Activated naive CD8-positive, alpha-beta T cell treated with anti-CD3 and anti-CD28 coated beads, Interleukin-2, amount 50 U/mL, for 16 hours (primary cell): ENCODE data around the gene PTPRD.
"Not testable (repeated sequence)": the region's sequence is repeated elsewhere in the genome, so short reads cannot be mapped to it uniquely, and the experiment has no call there.

ENCODE experiments used
- DNase-seq: peaks from one replicate; pipeline ENCODE4 v3.0.0-alpha.2; 2020; ENCODE audit warnings: low read depth, low spot score

Gene PTPRD

DNA sequence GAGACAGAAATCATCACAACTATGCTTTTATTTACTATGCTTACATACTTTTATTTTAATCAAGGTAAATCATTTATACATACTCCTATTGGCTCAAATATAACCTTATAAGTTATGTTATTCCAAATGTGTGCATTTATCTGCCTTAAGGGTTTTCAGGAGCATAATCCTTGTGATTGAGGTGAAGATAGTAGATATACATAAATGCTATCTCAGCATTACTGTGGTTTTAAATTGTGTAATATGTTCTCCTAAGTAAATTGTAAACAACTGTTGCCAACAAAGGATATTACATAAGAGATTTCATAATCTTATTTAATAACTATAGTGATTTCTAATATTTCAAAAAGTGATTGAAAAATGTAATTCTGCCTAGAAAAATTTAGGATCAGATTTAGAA lies 1438.4 kb downstream of the PTPRD start:
- no peak for DNase-seq

DNA sequence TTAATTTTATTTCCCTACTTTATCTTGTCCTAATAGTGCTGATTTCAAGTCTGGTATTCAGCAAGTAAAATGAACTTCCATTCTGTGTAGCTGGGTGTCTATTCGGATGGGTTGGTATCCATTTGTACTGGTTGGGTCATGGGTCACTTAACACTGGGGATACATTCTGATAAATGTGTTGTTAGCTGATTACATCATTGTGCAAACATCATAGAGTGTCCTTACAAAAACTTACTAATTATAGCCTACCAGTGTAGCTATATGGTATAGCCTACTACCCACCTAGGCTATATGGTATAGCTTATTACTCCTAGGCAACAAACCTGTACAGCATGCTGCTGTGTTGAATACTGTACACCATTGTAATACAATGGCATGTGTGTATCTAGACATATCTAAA lies 1439.5 kb downstream of the PTPRD start:
- no peak for DNase-seq

DNA sequence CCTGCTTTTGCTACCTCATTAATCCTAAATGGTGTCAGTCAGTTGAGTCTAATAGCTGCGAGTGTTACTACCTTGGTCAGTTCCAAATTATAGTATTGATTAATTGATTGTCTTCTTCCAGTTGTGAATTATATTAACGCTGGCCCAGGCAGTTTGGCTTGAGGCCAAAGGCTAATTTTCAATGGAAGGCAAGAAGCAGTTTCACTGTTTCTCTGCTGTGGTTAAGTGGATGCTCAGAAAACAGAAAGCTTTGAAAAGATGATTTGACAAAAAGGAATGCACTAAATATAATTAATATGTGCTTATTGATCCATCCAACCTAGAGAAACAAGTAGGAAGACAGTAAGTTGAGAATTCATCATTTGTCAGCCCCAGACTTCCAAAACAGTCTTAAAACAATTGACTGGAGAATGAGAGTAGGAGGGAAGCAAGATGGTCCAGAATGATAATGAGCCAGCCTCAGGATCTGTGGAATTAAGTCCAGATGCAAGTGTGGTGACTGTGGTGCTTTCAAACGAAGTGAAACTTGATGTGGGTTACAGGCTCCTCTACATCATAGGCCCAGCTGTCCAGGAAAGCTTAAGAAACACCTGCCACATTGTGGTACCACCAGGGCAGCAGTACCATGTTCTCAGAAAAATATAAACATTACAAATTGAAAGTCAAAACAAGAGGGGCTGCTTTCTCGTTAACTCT lies 1442.2 kb downstream of the PTPRD start:
- no peak for DNase-seq

- DNase-seq, result no peak
Observed at GRCh38 chr9:9142001-9142400, 1470.8 kb downstream of the PTPRD start.

DNA sequence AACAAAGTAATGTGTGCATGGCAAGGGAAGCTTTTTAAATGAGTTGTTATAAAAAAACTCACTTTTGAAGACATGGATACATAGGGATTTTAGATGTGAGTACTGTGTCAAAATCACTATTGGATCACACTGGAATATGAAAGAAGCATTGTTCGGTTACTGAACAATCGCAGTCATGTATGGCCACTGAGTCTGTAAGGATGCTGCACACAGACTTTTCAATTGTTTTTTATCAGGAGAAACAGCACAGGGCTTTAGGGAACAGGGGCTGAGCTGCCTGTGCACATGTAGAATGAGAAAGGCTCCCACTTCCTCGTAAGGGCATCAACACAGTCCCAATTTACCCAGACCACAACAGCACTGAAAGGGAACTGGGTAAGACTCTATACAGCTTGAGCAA lies 1479.3 kb downstream of the PTPRD start:
- no peak for DNase-seq

- no peak for DNase-seq
Observed at GRCh38 chr9:9124616-9125015, 1488.2 kb downstream of the PTPRD start.

DNA sequence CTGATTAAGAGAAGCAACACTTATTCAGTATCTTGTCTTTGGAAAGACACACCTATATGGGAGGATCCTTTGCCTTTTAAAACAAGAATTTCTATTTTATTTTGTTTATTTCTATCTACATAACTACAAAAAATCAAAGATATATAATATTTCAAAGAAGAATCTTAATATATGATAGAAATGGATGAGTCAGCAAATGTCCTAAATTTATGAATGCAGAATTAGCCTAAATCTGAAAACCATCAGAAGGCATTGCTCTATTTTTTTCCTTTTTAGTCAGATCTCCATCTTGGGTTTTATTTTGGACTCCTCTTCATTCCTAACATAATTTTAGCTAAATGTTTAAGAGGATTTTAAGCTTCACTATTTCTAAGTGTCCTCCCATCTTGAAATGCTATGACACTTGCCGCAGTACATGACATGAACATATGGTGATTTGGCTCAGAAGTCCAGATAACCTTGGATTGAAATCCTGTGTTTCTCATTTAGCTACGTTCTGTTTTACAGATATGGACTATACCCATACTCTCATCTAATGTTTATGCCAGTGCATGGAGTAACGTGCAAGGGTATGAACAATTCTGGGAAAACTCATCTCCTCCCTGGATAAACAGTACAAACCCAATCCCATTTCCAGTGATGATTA lies 1490.4 kb downstream of the PTPRD start:
- DNase-seq, result no peak

DNA sequence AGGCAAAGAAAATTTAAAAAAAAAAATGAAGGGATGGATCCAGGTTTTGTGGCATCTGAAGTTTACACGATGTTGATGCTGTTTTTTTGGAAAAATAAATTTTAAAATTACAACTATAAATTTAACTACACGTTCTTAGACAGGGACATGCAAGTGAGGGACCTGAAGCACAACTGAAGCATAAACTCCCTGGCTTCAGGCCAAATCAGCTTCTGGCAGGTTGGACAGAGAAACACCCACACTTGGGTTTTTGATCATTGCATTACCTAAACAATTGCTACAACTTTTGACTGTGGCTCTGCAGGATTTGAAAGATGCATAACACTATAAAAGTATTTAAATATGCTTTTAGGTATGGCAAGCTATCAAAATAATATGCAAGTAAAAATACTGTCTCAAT lies 1494.9 kb downstream of the PTPRD start:
- DNase-seq, result no peak

GRCh38 chr9:9112001-9112720 lies 1500.6 kb downstream of the PTPRD start:
- DNase-seq, result no peak

DNA sequence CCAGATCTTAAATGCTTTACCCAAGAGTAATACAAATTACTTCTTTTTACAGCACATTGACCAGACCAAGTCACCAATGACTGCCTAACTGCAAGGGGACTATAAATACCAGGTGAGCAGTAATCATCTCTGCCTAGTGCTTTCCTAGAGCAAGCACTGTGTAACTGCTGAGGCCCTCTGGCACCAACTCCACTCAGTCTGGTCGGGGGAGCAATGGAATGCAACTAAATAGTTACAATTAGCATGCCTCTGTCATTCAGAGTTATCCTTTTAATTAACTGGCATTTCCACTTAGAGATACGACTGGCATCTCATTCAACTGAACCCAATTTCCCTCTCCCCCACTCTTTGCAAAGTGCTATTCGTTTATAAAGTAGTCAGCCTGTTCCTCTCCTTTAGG lies 1504.2 kb downstream of the PTPRD start:
- DNase-seq, result no peak

DNA sequence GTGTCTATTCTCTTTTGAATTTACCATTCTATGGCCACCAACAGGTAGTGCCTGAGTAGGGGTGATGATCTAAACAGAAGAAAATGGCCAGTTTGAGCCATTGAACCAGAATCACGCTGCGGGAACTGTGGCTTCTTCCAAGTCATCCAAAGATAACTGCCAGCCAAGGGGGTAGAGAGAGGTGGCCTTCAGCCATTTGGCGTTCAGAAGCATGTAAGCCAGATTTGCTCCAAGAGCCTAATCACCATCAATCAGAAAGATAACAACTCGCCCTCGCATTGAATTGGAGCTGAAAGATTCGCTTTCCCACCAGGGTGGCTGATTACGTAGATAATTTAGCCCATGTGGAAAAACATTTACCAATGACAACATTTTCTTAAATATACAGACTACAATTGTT lies 1510.5 kb downstream of the PTPRD start:
- DNase-seq, result no peak

DNA sequence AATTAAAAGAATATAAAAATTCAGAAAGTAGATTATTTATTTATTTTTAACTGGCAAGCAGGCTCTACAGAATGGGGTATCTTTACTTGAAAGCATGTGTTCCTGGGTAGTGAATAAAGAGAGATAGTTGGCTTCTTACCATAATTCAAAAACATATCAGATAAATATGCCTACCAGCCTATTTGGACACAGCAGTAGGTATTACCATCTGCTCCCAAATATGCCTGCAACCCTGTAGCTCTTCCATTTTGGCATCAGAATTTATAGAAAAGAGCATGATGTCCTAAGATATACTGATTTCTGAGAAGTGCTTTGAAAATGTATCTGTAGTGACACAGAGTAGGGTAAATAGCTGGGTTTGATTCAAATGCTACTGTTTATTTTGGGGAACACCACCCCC lies 1512.7 kb downstream of the PTPRD start:
- DNase-seq, result no peak

- DNase-seq, result no peak
Observed at GRCh38 chr9:9099646-9100045, 1513.2 kb downstream of the PTPRD start.

- not testable (repeated sequence) for DNase-seq
Observed at GRCh38 chr9:9097254-9097653, 1515.5 kb downstream of the PTPRD start.

DNA sequence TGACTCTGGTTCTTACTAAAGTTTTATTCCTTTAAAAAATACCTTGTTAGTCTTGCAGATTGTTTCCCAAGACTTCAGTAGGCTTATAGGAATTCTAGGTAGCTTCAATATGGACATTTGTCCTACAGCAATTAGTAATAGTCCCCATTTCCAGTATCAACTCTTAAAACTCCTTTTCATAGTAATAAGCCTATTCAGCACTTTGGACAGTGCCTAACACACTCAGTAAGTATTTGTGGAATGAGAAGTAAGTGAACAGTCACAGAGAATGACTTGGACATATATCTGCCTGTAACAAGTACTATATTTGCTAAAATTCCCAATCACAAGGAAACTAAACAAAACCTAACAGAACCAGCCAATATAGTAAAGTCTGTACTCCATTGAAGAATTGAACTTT lies 1521.4 kb downstream of the PTPRD start:
- no peak for DNase-seq

DNA sequence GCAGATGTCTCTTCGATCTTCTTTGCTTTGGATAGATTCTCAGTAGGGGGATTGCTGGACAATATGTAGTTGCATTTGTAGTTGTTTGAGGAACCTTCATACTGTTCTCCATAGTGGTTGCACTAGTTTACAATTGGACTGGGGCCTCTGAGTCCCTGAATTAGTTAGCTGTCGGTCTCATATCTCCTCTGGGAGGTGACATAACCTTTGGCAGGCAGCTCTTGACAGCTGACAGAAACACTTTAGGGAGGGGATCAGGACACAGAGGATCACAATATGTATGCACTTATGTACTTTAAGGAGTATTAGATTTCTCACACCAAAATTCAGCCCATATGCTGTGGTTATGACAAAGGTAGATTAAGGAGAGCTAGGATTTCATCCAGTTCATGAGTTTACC lies 1533.3 kb downstream of the PTPRD start:
- no peak for DNase-seq

DNA sequence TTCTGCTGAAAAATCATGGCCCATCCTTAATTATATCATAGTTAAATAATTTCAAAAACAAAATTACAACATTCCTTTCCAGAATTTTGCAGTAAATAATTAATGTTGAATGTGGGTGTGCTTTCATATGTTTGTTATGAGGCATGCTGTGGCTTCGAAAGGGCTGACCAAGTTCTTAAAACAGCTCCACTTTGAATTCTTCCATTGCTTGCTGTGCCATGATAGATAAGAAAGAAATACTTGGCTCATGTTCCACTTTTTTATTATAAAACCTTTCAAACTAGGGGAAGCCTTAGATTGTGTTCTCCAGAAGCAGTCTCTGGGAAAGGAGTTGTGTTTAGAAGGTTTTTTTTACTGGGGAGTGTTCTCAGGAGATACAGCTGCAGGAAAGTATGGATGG lies 1534.5 kb downstream of the PTPRD start:
- no peak for DNase-seq

GRCh38 chr9:9061627-9062026 lies 1551.2 kb downstream of the PTPRD start:
- DNase-seq, result no peak

DNA sequence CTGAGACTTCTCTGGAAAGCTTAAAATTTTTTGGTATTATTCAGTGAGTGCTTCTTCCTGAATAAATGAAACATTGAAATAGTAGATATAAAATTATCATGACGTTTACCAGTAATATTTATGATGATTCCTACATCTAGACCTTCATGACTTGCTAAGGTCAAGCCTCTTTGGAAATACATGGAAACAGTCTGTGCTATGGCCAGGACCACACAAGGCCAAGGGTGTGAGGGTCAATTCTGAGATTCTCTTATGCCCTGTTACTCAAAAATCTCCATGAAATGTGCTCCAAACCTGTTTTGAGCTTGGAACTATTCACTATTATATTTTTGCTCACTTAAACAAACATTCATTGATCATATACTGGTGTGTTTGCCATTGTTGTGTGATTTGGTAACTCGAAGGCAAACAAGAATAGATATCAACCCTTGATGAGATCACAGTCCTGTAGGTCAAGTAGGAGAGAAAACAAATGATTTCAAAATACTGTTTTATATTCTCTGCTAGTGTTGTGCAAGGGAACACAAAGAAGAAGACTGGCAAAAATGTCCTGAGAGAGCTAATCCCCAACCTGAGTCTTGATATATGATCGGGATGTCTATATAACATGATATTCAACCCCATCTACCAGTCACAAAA lies 1558.3 kb downstream of the PTPRD start:
- DNase-seq, result no peak

GRCh38 chr9:9045572-9045971 lies 1567.2 kb downstream of the PTPRD start:
- DNase-seq, result no peak

GRCh38 chr9:9045072-9045471 lies 1567.7 kb downstream of the PTPRD start:
- DNase-seq, result no peak

- DNase-seq, result not testable (repeated sequence)
Observed at GRCh38 chr9:9043788-9044187, 1569.0 kb downstream of the PTPRD start.

GRCh38 chr9:9041756-9042155 lies 1571.0 kb downstream of the PTPRD start:
- no peak for DNase-seq
